Skeletal muscle tissue (tissue), 4 donors: Measurements from ENCODE around the gene GNG7. TPM values are rescaled to one million over a fixed set of nuclear protein-coding genes. Genes with fewer than 3 reads are reported as not detected.

Experiments used
- H3K27ac ChIP-seq: one replicate; pipeline ENCODE4 v1.7.0; 2013; ENCODE audit warnings: mild to moderate bottlenecking, low read depth, low read length, inconsistent platforms
- H3K27me3 ChIP-seq, 3 donors: one replicate each; pipeline ENCODE4 v1.7.0; 2013; ENCODE audit warnings: low read length in 3 of 3; ENCODE audit not compliant: control insufficient read depth in 3 of 3, insufficient read depth in 3 of 3
- H3K36me3 ChIP-seq, 3 donors: one replicate each; pipeline ENCODE4 v1.7.0; 2013; ENCODE audit warnings: low read length in 3 of 3; ENCODE audit not compliant: control insufficient read depth in 3 of 3, insufficient read depth in 3 of 3
- H3K4me1 ChIP-seq, 3 donors: one replicate each; pipeline ENCODE4 v1.7.0; 2013; ENCODE audit warnings: low read length in 3 of 3, mild to moderate bottlenecking in 3 of 3; ENCODE audit not compliant: control insufficient read depth in 3 of 3, insufficient read depth in 3 of 3
- H3K4me3 ChIP-seq, 3 donors: one replicate each; pipeline ENCODE4 v1.7.0; 2013; ENCODE audit warnings: low read length in 3 of 3
- H3K9ac ChIP-seq, 3 donors: one replicate each; pipeline ENCODE4 v1.7.0; 2013; ENCODE audit warnings: low read length in 3 of 3, mild to moderate bottlenecking in 3 of 3, moderate library complexity in 2 of 3, low read depth in 1 of 3
- H3K9me3 ChIP-seq, 3 donors: one replicate each; pipeline ENCODE4 v1.7.0; 2013; ENCODE audit warnings: low read length in 3 of 3; ENCODE audit not compliant: control insufficient read depth in 3 of 3
- total RNA-seq: library from RNA; depleted of rRNA; stranded (reverse); fragments of >200 nt; gene quantifications from one replicate; pipeline ENCODE4 v1.2.3, GENCODE V29; 2014
- donor health status: Osteomylitis.

GNG7 gene
- total RNA-seq, 1 donor from 2014 or later, result 1.6 TPM

- Histone ChIP-seq H3K9ac (no peak overlapping the region), H3K36me3 (no peaks in the 10 kb centered on the region), H3K9me3 (no peaks in the 10 kb centered on the region), H3K27me3 (peaks cover 22 to 42% (median 36%) of the 10 kb centered on the region in 3 donors), H3K4me1 (peaks cover 5 to 10% (median 9%) of the 10 kb centered on the region in 3 donors), H3K4me3 (no peak overlapping the region), H3K27ac (no peak overlapping the region)
These were observed 25.1 kb upstream of the GNG7 start for GRCh38 chr19:2727640-2727944.

DNA sequence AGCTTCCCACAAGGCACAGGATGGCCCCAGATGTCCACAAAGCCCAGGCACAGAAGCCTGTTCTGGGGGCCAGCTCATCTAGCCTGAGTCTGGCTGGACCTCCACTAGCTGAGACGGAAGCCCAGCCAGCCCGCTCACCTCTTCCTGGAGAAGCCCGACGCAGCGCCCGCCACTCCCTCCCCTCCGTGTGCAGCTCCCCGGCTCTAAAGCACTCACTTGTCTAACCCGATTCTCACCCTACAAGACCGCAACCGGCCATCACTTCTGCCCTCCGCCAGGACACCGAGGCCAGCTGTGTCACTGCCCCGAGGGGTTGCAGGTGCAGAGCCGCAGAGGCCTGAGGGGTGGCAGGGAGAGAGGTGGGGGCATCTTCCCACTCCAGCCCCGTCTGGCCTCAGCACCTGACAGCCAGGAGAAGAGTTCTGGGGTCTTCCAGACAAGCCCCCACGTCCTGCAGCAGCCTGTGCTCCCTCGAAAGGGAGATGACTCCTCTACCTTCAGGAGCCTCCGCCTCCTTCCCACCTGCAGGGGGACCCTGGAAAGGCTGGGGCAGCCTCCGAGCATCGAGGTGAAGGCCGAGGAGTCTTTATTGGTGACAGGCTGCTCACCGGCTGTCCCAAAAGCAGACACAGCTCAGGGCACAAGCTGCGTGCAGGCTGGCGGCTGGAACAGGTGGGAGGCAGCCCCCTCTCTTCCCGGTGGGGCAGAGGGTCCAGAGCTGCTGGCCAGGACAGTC lies 24.6 kb upstream of the GNG7 start:
- peaks cover 27 to 47% (median 39%) of the 10 kb centered on the region in 3 donors for H3K27me3 ChIP-seq
- H3K36me3 ChIP-seq, result no peaks in the 10 kb centered on the region
- no peak overlapping the region for H3K4me3 ChIP-seq
- H3K4me1 ChIP-seq, result peaks cover 5 to 13% (median 11%) of the 10 kb centered on the region in 3 donors
- no peak overlapping the region for H3K9ac ChIP-seq
- no peaks in the 10 kb centered on the region for H3K9me3 ChIP-seq
- H3K27ac ChIP-seq, result no peak overlapping the region

GRCh38 chr19:2726160-2726855 lies 23.8 kb upstream of the GNG7 start:
- no peaks in the 10 kb centered on the region for H3K36me3 ChIP-seq
- no peak overlapping the region for H3K9ac ChIP-seq
- H3K4me3 ChIP-seq, result no peak overlapping the region
- H3K27ac ChIP-seq, result no peak overlapping the region
- H3K9me3 ChIP-seq, result no peaks in the 10 kb centered on the region
- peaks cover 5 to 13% (median 11%) of the 10 kb centered on the region in 3 donors for H3K4me1 ChIP-seq
- H3K27me3 ChIP-seq, result peaks cover 33 to 53% (median 42%) of the 10 kb centered on the region in 3 donors

- no peak overlapping the region for H3K4me3 ChIP-seq
- peaks cover 44 to 62% (median 48%) of the 10 kb centered on the region in 3 donors for H3K27me3 ChIP-seq
- H3K4me1 ChIP-seq, result peaks cover 11 to 18% (median 15%) of the 10 kb centered on the region in 3 donors
- no peaks in the 10 kb centered on the region for H3K36me3 ChIP-seq
- no peak overlapping the region for H3K27ac ChIP-seq
- H3K9ac ChIP-seq, result no peak overlapping the region
- H3K9me3 ChIP-seq, result no peaks in the 10 kb centered on the region
These were observed 21.7 kb upstream of the GNG7 start for GRCh38 chr19:2724148-2724557.

DNA sequence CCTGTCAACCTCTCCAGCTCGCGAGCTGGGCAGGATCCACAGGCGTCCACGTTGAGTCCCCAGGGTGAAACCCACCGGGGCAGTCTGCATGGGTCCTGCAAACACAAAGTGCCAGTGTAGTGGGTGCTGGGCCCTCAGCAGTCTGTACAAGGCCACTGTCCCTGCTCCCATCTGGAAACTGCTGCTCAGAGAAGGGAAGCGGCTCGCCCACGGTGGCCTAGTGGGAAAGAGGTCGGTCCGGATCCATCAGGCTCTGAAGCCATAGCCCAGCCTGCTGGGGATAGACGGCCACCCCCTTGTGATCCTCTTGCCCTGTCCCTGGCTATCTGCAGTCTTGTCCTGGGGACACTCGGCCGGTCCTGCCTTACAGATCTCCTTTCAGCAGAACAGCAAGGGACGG lies 21.3 kb upstream of the GNG7 start:
- Histone ChIP-seq H3K9me3 (no peaks in the 10 kb centered on the region), H3K27me3 (peaks cover 45 to 59% (median 48%) of the 10 kb centered on the region in 3 donors), H3K27ac (no peak overlapping the region), H3K4me3 (no peak overlapping the region), H3K4me1 (peaks cover 11 to 18% (median 15%) of the 10 kb centered on the region in 3 donors), H3K9ac (no peak overlapping the region), H3K36me3 (no peaks in the 10 kb centered on the region)

- no peak overlapping the region for H3K27ac ChIP-seq
- peaks cover 42 to 57% (median 44%) of the 10 kb centered on the region in 3 donors for H3K27me3 ChIP-seq
- H3K9me3 ChIP-seq, result no peaks in the 10 kb centered on the region
- no peak overlapping the region for H3K4me3 ChIP-seq
- peaks cover 11 to 18% (median 15%) of the 10 kb centered on the region in 3 donors for H3K4me1 ChIP-seq
- H3K9ac ChIP-seq, result peak overlapping the region in 1 of 3 donors; percentile 54
- no peaks in the 10 kb centered on the region for H3K36me3 ChIP-seq
These were observed 20.8 kb upstream of the GNG7 start for GRCh38 chr19:2723345-2723715.

GRCh38 chr19:2722541-2723344 lies 20.2 kb upstream of the GNG7 start:
- no peaks in the 10 kb centered on the region for H3K9me3 ChIP-seq
- H3K9ac ChIP-seq, result peak overlapping the region in 1 of 3 donors; percentile 54
- no peaks in the 10 kb centered on the region for H3K36me3 ChIP-seq
- no peak overlapping the region for H3K27ac ChIP-seq
- peaks cover 41 to 54% (median 48%) of the 10 kb centered on the region in 3 donors for H3K27me3 ChIP-seq
- H3K4me1 ChIP-seq, result peaks cover 11 to 18% (median 15%) of the 10 kb centered on the region in 3 donors
- H3K4me3 ChIP-seq, result peak overlapping the region in 1 of 3 donors; percentile 45

GRCh38 chr19:2721570-2722540 lies 19.4 kb upstream of the GNG7 start:
- Histone ChIP-seq H3K4me3 (no peak overlapping the region), H3K27ac (no peak overlapping the region), H3K9me3 (no peaks in the 10 kb centered on the region), H3K9ac (no peak overlapping the region), H3K4me1 (peaks cover 11 to 18% (median 15%) of the 10 kb centered on the region in 3 donors), H3K27me3 (peaks cover 36 to 46% (median 44%) of the 10 kb centered on the region in 3 donors), H3K36me3 (no peaks in the 10 kb centered on the region)
